H1 (cell line): ENCODE measurements around the gene CD4. TPM values are rescaled to one million over a fixed set of nuclear protein-coding genes. Genes with fewer than 3 reads are reported as not detected.

Experiments used
- CTCF ChIA-PET: fragments of 300-600 bp; sonication (Branson Sonifier 250); formaldehyde crosslinking; loops from one replicate; lab custom pipeline; 2021; ENCODE audit not compliant: partially characterized antibody; lab: Charles Lee
- POLR2A ChIA-PET: fragments of 300-600 bp; sonication (Branson Sonifier 250); formaldehyde crosslinking; loops from one replicate; lab custom pipeline; 2021; ENCODE audit warnings: inconsistent platforms; ENCODE audit not compliant: partially characterized antibody; lab: Charles Lee
- DNase-seq, 2 experiments: peaks; one replicate each; pipeline versions ENCODE4 v3.0.0 to v3.0.0-alpha.2; 2010 to 2022; ENCODE audit warnings: low spot score in 2 of 2, low read depth in 1 of 2, mixed read lengths in 1 of 2
- FAIRE-seq: peaks from 2 replicates; lab custom pipeline; 2011; peaks lifted over from hg19 to GRCh38; lab: Jason Lieb, UNC
- H2AFZ ChIP-seq: 2 replicates; pipeline ENCODE4 v1.8.1; 2012; ENCODE audit warnings: low read length, inconsistent platforms
- H2AK5ac ChIP-seq: 2 replicates; pipeline ENCODE4 v1.6.1; 2013; ENCODE audit warnings: low read depth, low read length
- H2BK120ac ChIP-seq: replicated peaks from 2 replicates; pipeline ENCODE3; 2013; ENCODE audit warnings: low read depth, low read length, inconsistent platforms
- H2BK12ac ChIP-seq: 2 replicates; pipeline ENCODE4 v1.6.1; 2013; ENCODE audit warnings: low read depth, low read length
- H2BK15ac ChIP-seq: 2 replicates; pipeline ENCODE4 v1.6.1; 2013; ENCODE audit warnings: low read length
- H2BK20ac ChIP-seq: 2 replicates; pipeline ENCODE4 v1.6.1; 2013; ENCODE audit warnings: low read length
- H2BK5ac ChIP-seq: 2 replicates; pipeline ENCODE4 v1.6.1; 2013; ENCODE audit warnings: low read depth, low read length
- H3K14ac ChIP-seq: 2 replicates; pipeline ENCODE4 v1.6.1; 2013; ENCODE audit warnings: inconsistent platforms; ENCODE audit not compliant: insufficient read length
- H3K18ac ChIP-seq: 2 replicates; pipeline ENCODE4 v1.6.1; 2013; ENCODE audit warnings: low read length; ENCODE audit errors: extremely low read depth
- H3K23ac ChIP-seq: 2 replicates; pipeline ENCODE4 v1.6.1; 2013; ENCODE audit warnings: inconsistent platforms; ENCODE audit not compliant: insufficient read length
- H3K23me2 ChIP-seq: 2 replicates; pipeline ENCODE4 v1.6.1; 2013; ENCODE audit warnings: low read depth, low read length
- H3K27ac ChIP-seq: 2 replicates; pipeline ENCODE4 v1.6.1; 2011; ENCODE audit warnings: low read depth, low read length, inconsistent platforms
- H3K27me3 ChIP-seq, 4 experiments: replicated peaks in 1 of 4; 1 replicate in 1 of 4; 2 replicates in 3 of 4; pipeline versions ENCODE4 v1.6.1 to v1.8.1; 2011 to 2013; ENCODE audit warnings: low read length in 3 of 4, mild to moderate bottlenecking in 3 of 4, inconsistent platforms in 2 of 4, mixed read lengths in 2 of 4, moderate library complexity in 1 of 4; ENCODE audit not compliant: control insufficient read depth in 3 of 4, insufficient read depth in 3 of 4; ENCODE audit errors: extremely low read depth in 1 of 4
- H3K36me3 ChIP-seq, 4 experiments: 2 replicates each; pipeline versions ENCODE4 v1.6.1 to v1.8.1; 2011 to 2013; ENCODE audit warnings: mild to moderate bottlenecking in 4 of 4, low read length in 3 of 4, moderate library complexity in 2 of 4, control low read depth in 1 of 4, inconsistent platforms in 1 of 4; ENCODE audit not compliant: insufficient read depth in 4 of 4, control insufficient read depth in 2 of 4
- H3K4ac ChIP-seq: replicated peaks from 2 replicates; pipeline ENCODE3; 2013; ENCODE audit warnings: low read length, low read depth, mixed read lengths, inconsistent platforms; ENCODE audit not compliant: insufficient read length
- H3K4me1 ChIP-seq, 4 experiments: replicated peaks in 1 of 4; 1 replicate in 1 of 4; 2 replicates in 3 of 4; pipeline versions ENCODE4 v1.6.1 to v1.8.1; 2011 to 2013; ENCODE audit warnings: low read length in 3 of 4, inconsistent platforms in 2 of 4, mixed read lengths in 1 of 4; ENCODE audit not compliant: insufficient read depth in 4 of 4, control insufficient read depth in 3 of 4
- H3K4me2 ChIP-seq, 2 experiments: 2 replicates each; pipeline versions ENCODE4 v1.6.1 to v1.8.1; 2011 to 2013; ENCODE audit warnings: low read depth in 2 of 2, low read length in 2 of 2, control low read depth in 1 of 2, inconsistent platforms in 1 of 2, mild to moderate bottlenecking in 1 of 2; ENCODE audit not compliant: insufficient read depth in 1 of 2
- H3K4me3 ChIP-seq, 4 experiments: fragments of 200-600, 300-600 bp in 1 of 4; sonication (generic), shearing (Covaris generic), sonication (Bioruptor Twin) in 1 of 4; 2 replicates each; pipeline versions ENCODE4 v1.5.1 to v1.8.1; 2011 to 2016; ENCODE audit warnings: low read length in 4 of 4, low read depth in 3 of 4, control low read depth in 2 of 4, inconsistent platforms in 2 of 4, mild to moderate bottlenecking in 2 of 4, mixed read lengths in 1 of 4, moderate library complexity in 1 of 4; ENCODE audit not compliant: insufficient read depth in 2 of 4; ENCODE audit errors: extremely low read depth in 1 of 4
- H3K56ac ChIP-seq: replicated peaks from 2 replicates; pipeline ENCODE3; 2013; ENCODE audit warnings: low read depth, mild to moderate bottlenecking, mixed read lengths, low read length, inconsistent platforms; ENCODE audit not compliant: insufficient read length
- H3K79me1 ChIP-seq: 2 replicates; pipeline ENCODE4 v1.6.1; 2013; ENCODE audit warnings: low read depth, low read length, control low read depth
- H3K79me2 ChIP-seq, 2 experiments: 2 replicates each; pipeline versions ENCODE4 v1.6.1 to v1.8.1; 2012 to 2013; ENCODE audit warnings: low read length in 2 of 2, mild to moderate bottlenecking in 2 of 2, inconsistent platforms in 1 of 2; ENCODE audit not compliant: insufficient read depth in 2 of 2, control insufficient read depth in 1 of 2
- H3K9ac ChIP-seq, 4 experiments: replicated peaks in 1 of 4; 1 replicate in 1 of 4; 2 replicates in 3 of 4; pipeline versions ENCODE4 v1.6.1 to v1.8.1; 2011 to 2013; ENCODE audit warnings: low read depth in 3 of 4, low read length in 3 of 4, control low read depth in 2 of 4, mild to moderate bottlenecking in 2 of 4, moderate library complexity in 2 of 4, inconsistent platforms in 1 of 4; ENCODE audit errors: extremely low read depth in 1 of 4
- H3K9me3 ChIP-seq, 2 experiments: 2 replicates each; pipeline versions ENCODE4 v1.6.1 to v1.8.1; 2012 to 2013; ENCODE audit warnings: mild to moderate bottlenecking in 2 of 2, moderate library complexity in 2 of 2, control low read depth in 1 of 2, inconsistent platforms in 1 of 2, low read depth in 1 of 2, low read length in 1 of 2, mixed read lengths in 1 of 2; ENCODE audit not compliant: insufficient read depth in 2 of 2
- H4K20me1 ChIP-seq, 2 experiments: replicated peaks in 1 of 2; 2 replicates each; pipeline versions ENCODE3 to v1.8.1; 2011 to 2013; ENCODE audit warnings: inconsistent platforms in 2 of 2, low read length in 2 of 2, mild to moderate bottlenecking in 1 of 2; ENCODE audit not compliant: insufficient read depth in 2 of 2, control insufficient read depth in 1 of 2
- H4K5ac ChIP-seq: 2 replicates; pipeline ENCODE4 v1.6.1; 2013; ENCODE audit warnings: low read length, low read depth, mixed read lengths, inconsistent platforms; ENCODE audit not compliant: insufficient read length
- H4K8ac ChIP-seq: 2 replicates; pipeline ENCODE4 v1.8.0; 2013; ENCODE audit warnings: mild to moderate bottlenecking, moderate library complexity, low read length, inconsistent platforms; ENCODE audit not compliant: insufficient read depth; ENCODE audit errors: extremely low read depth
- H4K91ac ChIP-seq: replicated peaks from 2 replicates; pipeline ENCODE3; 2013; ENCODE audit warnings: low read length, mixed read lengths, inconsistent platforms; ENCODE audit not compliant: insufficient read length
- EGR1 ChIP-seq: IDR thresholded peaks from 2 replicates; pipeline ENCODE4 v1.6.1; 2011; ENCODE audit warnings: low read depth, low read length, borderline replicate concordance
- GTF2F1 ChIP-seq: IDR thresholded peaks from 2 replicates; pipeline ENCODE4 v1.6.1; 2012; ENCODE audit warnings: low read depth, low read length, improper control_type of control experiment, borderline replicate concordance
- NANOG ChIP-seq: IDR thresholded peaks from 2 replicates; pipeline ENCODE4 v1.6.1; 2011; ENCODE audit warnings: low read length, low read depth, mild to moderate bottlenecking, inconsistent platforms; ENCODE audit not compliant: insufficient read depth, poor library complexity, severe bottlenecking
- RBBP5 ChIP-seq: IDR thresholded peaks from 2 replicates; pipeline ENCODE4 v1.7.1; 2012; ENCODE audit warnings: low read depth, mild to moderate bottlenecking, inconsistent platforms, low read length, moderate library complexity, borderline replicate concordance
- SIN3A ChIP-seq, 2 experiments: IDR thresholded peaks in 1 of 2; conservative IDR thresholded peaks in 1 of 2; 2 replicates each; pipeline ENCODE4 v1.6.1; 2011 to 2012; ENCODE audit warnings: low read length in 2 of 2, improper control_type of control experiment in 1 of 2, low read depth in 1 of 2, mild to moderate bottlenecking in 1 of 2
- SIRT6 ChIP-seq: IDR thresholded peaks from one replicate; pipeline ENCODE4 v1.7.1; 2012; ENCODE audit warnings: low read length, inconsistent platforms
- SIX5 ChIP-seq: IDR thresholded peaks from 2 replicates; pipeline ENCODE4 v1.6.1; 2011; ENCODE audit warnings: mild to moderate bottlenecking, low read depth, low read length
- WGBS, 2 experiments: shearing (Covaris generic) in 1 of 2; methylation state at CpG; one replicate each; pipeline versions ENCODE4 v1.1.6 to v1.1.7; 2013 to 2015; ENCODE audit warnings: low lambda C conversion rate in 2 of 2, mixed read lengths in 2 of 2, inconsistent platforms in 1 of 2, low coverage in 1 of 2, missing lambda C conversion rate in 1 of 2; ENCODE audit not compliant: insufficient replicate concordance in 2 of 2, insufficient coverage in 1 of 2, insufficient read length in 1 of 2; ENCODE audit errors: extremely low coverage in 1 of 2, missing lambda C conversion rate in 1 of 2; 5-methylcytosine and 5-hydroxymethylcytosine counted together
- polyA plus RNA-seq, 7 experiments: library from polyadenylated mRNA; depleted of rRNA in 3 of 7; stranded (reverse) in 5 of 7; unstranded in 2 of 7; fragments of >200 nt in 5 of 7; fragments of 200-250 nt in 2 of 7; gene quantifications; 1 replicate in 5 of 7; 2 replicates in 1 of 7; 4 replicates in 1 of 7; pipeline versions ENCODE4 v1.2.1 to v1.2.3, GENCODE V29; 2011 to 2013; ENCODE audit warnings: missing spikeins in 2 of 7, mixed read lengths in 2 of 7
- total RNA-seq: library from RNA; stranded (reverse); fragmentation: NEBNext Ultra II Directional; extraction: Animal tissue kit (Norgen Biotek cat#: 25700); gene quantifications from 2 replicates; pipeline ENCODE4 v1.2.1, GENCODE V29; 2021
- TF ChIP-seq, protein P1 (sequence below): IDR thresholded peaks from 2 replicates; pipeline ENCODE4 v1.6.1; 2011; ENCODE audit warnings: low read depth, mild to moderate bottlenecking, low read length; ENCODE audit not compliant: insufficient read depth

The CD4 gene
- total and polyA plus RNA-seq, 2 of the 8 experiments (the other 6 are each of a cell fraction or from before 2014, with no cell fraction given): 3.4 to 5.1 TPM

DNA sequence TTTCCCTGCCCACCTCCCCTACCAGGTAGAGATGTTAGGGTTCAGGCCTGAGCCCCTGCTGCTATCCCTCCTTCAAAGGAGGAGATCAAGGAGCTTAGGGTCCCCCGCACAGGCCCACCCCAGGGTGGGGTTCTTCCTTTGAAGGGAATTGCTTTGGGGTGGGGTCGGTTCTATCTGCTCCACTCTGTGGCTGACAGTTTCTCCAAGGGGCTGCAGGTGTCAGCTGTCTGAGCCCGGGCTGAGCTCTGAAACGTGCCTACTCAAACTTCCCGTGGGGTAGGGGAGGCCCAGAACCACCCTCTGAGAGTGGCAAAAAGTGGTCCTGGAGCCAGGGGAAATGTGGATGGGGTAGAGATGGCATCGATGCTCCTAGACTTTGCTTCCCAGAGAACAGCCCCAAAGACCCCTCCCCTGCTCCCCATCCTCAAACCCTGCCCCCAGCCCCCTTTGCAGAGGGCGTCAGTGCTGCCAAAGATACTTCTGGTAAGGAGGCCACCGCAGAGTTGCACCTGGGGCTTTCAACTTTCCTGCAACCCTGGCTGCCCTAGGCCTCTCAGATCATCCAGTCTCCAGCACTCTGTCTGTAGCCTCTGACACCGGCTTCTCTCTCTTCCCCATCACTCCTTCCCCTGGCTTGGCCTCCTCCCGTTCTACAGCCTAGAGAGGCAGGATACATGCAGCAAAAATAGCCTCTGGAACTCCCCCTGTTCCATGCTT is 6.3 kb upstream of the CD4 start:
- WGBS, 2 experiments: 84% methylated on average over 9 of the region's 10 CpGs; no CpG with 5 or more reads in 1 of the 2 experiments

More for the DNA sequence above, 6.3 kb upstream of the CD4 start:
- H3K4me2 ChIP-seq: no peak overlapping the region
- H2AK5ac ChIP-seq: no peak overlapping the region
- FAIRE-seq (no peak), DNase-seq (no peak)
- H4K91ac ChIP-seq: no peak overlapping the region
- H3K9ac ChIP-seq: no peak overlapping the region
- no peaks in the 10 kb centered on the region for H3K79me2 ChIP-seq
- no peak overlapping the region for H3K4ac ChIP-seq
- no peaks in the 10 kb centered on the region for H3K9me3 ChIP-seq
- H3K4me3 ChIP-seq: no peak overlapping the region
- H3K23ac ChIP-seq: no peak overlapping the region
- no peak overlapping the region for H2BK5ac ChIP-seq
- H4K8ac ChIP-seq: no peak overlapping the region
- H2BK12ac ChIP-seq: no peak overlapping the region
- H2AFZ ChIP-seq: no peak overlapping the region
- TF ChIP-seq SIRT6: no peak
- TF ChIP-seq NANOG: no peak
- no peak for TF ChIP-seq SIN3A (conservative IDR thresholded peaks at IDR 0.05 in 1 of 2, IDR thresholded peaks at IDR 0.05 in 1 of 2; ENCODE audit: low read depth in 1 of 2, low read length in 2 of 2)
- TF ChIP-seq SIX5: no peak
- TF ChIP-seq EGR1: no peak
- no peak for TF ChIP-seq GTF2F1
- TF ChIP-seq, protein P1, sequence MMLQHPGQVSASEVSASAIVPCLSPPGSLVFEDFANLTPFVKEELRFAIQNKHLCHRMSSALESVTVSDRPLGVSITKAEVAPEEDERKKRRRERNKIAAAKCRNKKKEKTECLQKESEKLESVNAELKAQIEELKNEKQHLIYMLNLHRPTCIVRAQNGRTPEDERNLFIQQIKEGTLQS: no peak
- no peak for TF ChIP-seq RBBP5
- TF ChIP-seq, all 59 proteins: peak for 0
- H3K14ac ChIP-seq: no peak overlapping the region
- no peaks in the 10 kb centered on the region for H3K79me1 ChIP-seq
- no peak overlapping the region for H3K56ac ChIP-seq
- H4K20me1 ChIP-seq: no peaks in the 10 kb centered on the region
- H3K27me3 ChIP-seq: peaks cover 0 to under 1% (median under 1%) of the 10 kb centered on the region in 4 experiments; a peak in 1 of 7 replicates
- H2BK20ac ChIP-seq: no peak overlapping the region
- no peak overlapping the region for H2BK120ac ChIP-seq
- no peak overlapping the region for H2BK15ac ChIP-seq
- ChIA-PET CTCF (interaction anchor here (0.9 to 29.6 kb wide), 6 partner anchors 10 to 162 kb away, joined by 3 to 532 read pairs (median 68); partner anchors contain the start of genes GNB3, GPR162, LAG3 and MLF2), POLR2A (interaction anchor here (0.9 to 10.4 kb wide), 7 partner anchors 10 to 84 kb away, joined by 3 to 97 read pairs (median 3); partner anchors contain the start of genes PTMS and TPI1)
- H3K18ac ChIP-seq: no peak overlapping the region
- no peak overlapping the region for H4K5ac ChIP-seq
- no peak overlapping the region for H3K27ac ChIP-seq
- H3K4me1 ChIP-seq: peaks cover 7 to 17% (median 10%) of the 10 kb centered on the region in 4 experiments
- no peaks in the 10 kb centered on the region for H3K36me3 ChIP-seq
- peaks cover 8% of the 10 kb centered on the region for H3K23me2 ChIP-seq
